HepG2 (cell line): Measurements from ENCODE around the gene PTK7. TPM values are rescaled to one million over a fixed set of nuclear protein-coding genes. Genes with fewer than 3 reads are reported as not detected.

ENCODE experiments used
- ATF4 ChIP-seq, 2 experiments: fragments of 450-650 bp in 1 of 2; sonication (generic) in 1 of 2; formaldehyde crosslinking; IDR thresholded peaks; 2 replicates each; pipeline versions ENCODE4 v1.5.0 to v1.8.0; 2020 to 2022; ENCODE audit warnings: mild to moderate bottlenecking in 1 of 2, missing genetic modification reagents in 1 of 2
- E2F1 ChIP-seq: sonication (generic); formaldehyde crosslinking; IDR thresholded peaks from 2 replicates; pipeline ENCODE4 v1.5.0; 2020; ENCODE audit warnings: missing genetic modification reagents
- GPBP1L1 ChIP-seq: sonication (generic); formaldehyde crosslinking; IDR thresholded peaks from 2 replicates; pipeline ENCODE4 v1.5.0; 2020; ENCODE audit warnings: mild to moderate bottlenecking, missing genetic modification reagents
- HMG20B ChIP-seq: conservative IDR thresholded peaks from 2 replicates; pipeline ENCODE4 v1.6.1; 2016; ENCODE audit warnings: missing genetic modification reagents, missing compliant biosample characterization
- HMGXB4 ChIP-seq, 2 experiments: sonication (generic) in 1 of 2; formaldehyde crosslinking in 1 of 2; IDR thresholded peaks; 2 replicates each; pipeline versions ENCODE4 v1.4.0 to v1.6.1; 2018 to 2020; ENCODE audit warnings: missing genetic modification reagents in 2 of 2, borderline replicate concordance in 1 of 2, low read depth in 1 of 2, mild to moderate bottlenecking in 1 of 2, missing biosample characterization in 1 of 2
- KLF11 ChIP-seq: IDR thresholded peaks from 2 replicates; pipeline ENCODE4 v1.6.1; 2016; ENCODE audit warnings: missing compliant biosample characterization
- PREB ChIP-seq: sonication (generic); formaldehyde crosslinking; IDR thresholded peaks from 2 replicates; pipeline ENCODE4 v1.4.0; 2020; ENCODE audit warnings: missing genetic modification reagents
- REST ChIP-seq, 2 experiments: IDR thresholded peaks; 2 replicates each; pipeline ENCODE4 v1.6.1; 2011 to 2012; ENCODE audit warnings: low read length in 2 of 2, borderline replicate concordance in 1 of 2, low read depth in 1 of 2, mild to moderate bottlenecking in 1 of 2, moderate library complexity in 1 of 2
- TFDP1 ChIP-seq: IDR thresholded peaks from 2 replicates; pipeline ENCODE4 v1.6.1; 2016; ENCODE audit warnings: missing compliant biosample characterization, missing genetic modification reagents, borderline replicate concordance
- TRIM24 ChIP-seq: sonication (generic); formaldehyde crosslinking; IDR thresholded peaks from 2 replicates; pipeline ENCODE4 v1.8.0; 2022; ENCODE audit warnings: mild to moderate bottlenecking, missing genetic modification reagents
- ZBTB39 ChIP-seq: sonication (generic); formaldehyde crosslinking; IDR thresholded peaks from 2 replicates; pipeline ENCODE4 v1.5.0; 2020; ENCODE audit warnings: missing genetic modification reagents
- ZNF34 ChIP-seq: sonication (generic); formaldehyde crosslinking; IDR thresholded peaks from 2 replicates; pipeline ENCODE4 v1.4.0; 2020; ENCODE audit warnings: mild to moderate bottlenecking, missing genetic modification reagents, borderline replicate concordance
- ZNF569 ChIP-seq: sonication (generic); formaldehyde crosslinking; IDR thresholded peaks from 2 replicates; pipeline ENCODE4 v1.5.0; 2020; ENCODE audit warnings: mild to moderate bottlenecking, missing genetic modification reagents, moderate library complexity, borderline replicate concordance
- polyA plus RNA-seq, 8 experiments: library from polyadenylated mRNA; depleted of rRNA in 3 of 8; stranded (reverse) in 7 of 8; unstranded in 1 of 8; fragments of >200 nt; fragmentation: Illumina TruSeq in 4 of 8; extraction: Trizol in 4 of 8; gene quantifications; 2 replicates each; pipeline versions ENCODE4 v1.2.1 to v1.2.3, GENCODE V29; 2011 to 2016; ENCODE audit warnings: low read depth in 4 of 8, missing spikeins in 1 of 8, mixed read lengths in 1 of 8; ENCODE audit not compliant: insufficient read depth in 1 of 8
- total RNA-seq, 5 experiments: library from RNA; depleted of rRNA; stranded (reverse); fragments of >200 nt; fragmentation: Illumina TruSeq; extraction: Trizol; gene quantifications; 2 replicates each; pipeline ENCODE4 v1.2.3, GENCODE V29; 2016; ENCODE audit warnings: low read depth in 1 of 5

PTK7 gene
- total and polyA plus RNA-seq, 2 of the 13 experiments (the other 11 are each of a cell fraction or from before 2014, with no cell fraction given): 98.5 to 99.8 TPM

GRCh38 chr6:43053545-43054205 lies 22.4 kb upstream of the PTK7 start, which contains the start of gene CUL7 (continued):
- TF ChIP-seq ZBTB39 (CRISPR knock-in tag) (0 out of 2 replicates have a peak, but pooled peaks have one; percentile 87), ZNF34 (CRISPR knock-in tag) (peak; percentile 95), GPBP1L1 (CRISPR knock-in tag) (no peak), HMGXB4 (CRISPR knock-in tag; IDR thresholded peaks at IDR 0.05; ENCODE audit: borderline replicate concordance in 1 of 2, low read depth in 1 of 2) (peak; percentile 92 to 96), REST (IDR thresholded peaks at IDR 0.05; ENCODE audit: borderline replicate concordance in 1 of 2, low read depth in 1 of 2, low read length in 2 of 2) (peak in 1 of 2 experiments; percentile 63; a peak in 1 of 4 replicates), TRIM24 (no peak), KLF11 (peak; percentile 95; the same call in 1 of the 2 replicates), ATF4 (CRISPR knock-in tag; IDR thresholded peaks at IDR 0.05) (no peak), TFDP1 (CRISPR knock-in tag) (peak; percentile 64; the same call in 1 of the 2 replicates), ZNF569 (CRISPR knock-in tag) (no peak), HMG20B (CRISPR knock-in tag) (no peak; the same call in 1 of the 2 replicates), E2F1 (CRISPR knock-in tag) (no peak), PREB (no peak)
